H9 (cell line): Measurements from ENCODE around the gene TLCD3A. TPM values are rescaled to one million over a fixed set of nuclear protein-coding genes. Genes with fewer than 3 reads are reported as not detected.
"Not testable (repeated sequence)": the region's sequence is repeated elsewhere in the genome, so short reads cannot be mapped to it uniquely, and the experiment has no call there.

Experiments used
- DNase-seq: peaks from one replicate; pipeline ENCODE4 v3.0.0-alpha.2; 2017
- H2AFZ ChIP-seq: one replicate; pipeline ENCODE4 v1.6.1; 2013; ENCODE audit warnings: mild to moderate bottlenecking, low read length, control low read depth, moderate library complexity
- H2AK5ac ChIP-seq: 2 replicates; pipeline ENCODE4 v1.6.1; 2013; ENCODE audit warnings: low read length, control low read depth, mixed read lengths; ENCODE audit not compliant: insufficient read length
- H2BK120ac ChIP-seq: one replicate; pipeline ENCODE4 v1.6.1; 2013; ENCODE audit warnings: low read depth, mild to moderate bottlenecking, low read length, control low read depth, inconsistent platforms; ENCODE audit not compliant: poor library complexity, severe bottlenecking
- H2BK12ac ChIP-seq: 2 replicates; pipeline ENCODE4 v1.6.1; 2013; ENCODE audit warnings: low read length, control low read depth, mixed read lengths, low read depth; ENCODE audit not compliant: insufficient read length
- H2BK15ac ChIP-seq: 2 replicates; pipeline ENCODE4 v1.6.1; 2013; ENCODE audit warnings: low read depth, low read length, control low read depth
- H2BK20ac ChIP-seq: one replicate; pipeline ENCODE4 v1.6.1; 2013; ENCODE audit warnings: low read depth, mild to moderate bottlenecking, low read length, control low read depth, inconsistent platforms; ENCODE audit not compliant: poor library complexity, severe bottlenecking
- H2BK5ac ChIP-seq: 2 replicates; pipeline ENCODE4 v1.6.1; 2013; ENCODE audit warnings: low read length, control low read depth, mixed read lengths; ENCODE audit not compliant: insufficient read length
- H3K14ac ChIP-seq: 2 replicates; pipeline ENCODE4 v1.6.1; 2013; ENCODE audit warnings: low read length, control low read depth; ENCODE audit not compliant: insufficient read depth
- H3K18ac ChIP-seq: 2 replicates; pipeline ENCODE4 v1.6.1; 2013; ENCODE audit warnings: low read depth, mild to moderate bottlenecking, mixed read lengths, low read length, control low read depth; ENCODE audit not compliant: insufficient read length
- H3K23ac ChIP-seq: 2 replicates; pipeline ENCODE4 v1.6.1; 2013; ENCODE audit warnings: low read length, control low read depth, mixed read lengths, low read depth; ENCODE audit not compliant: insufficient read length
- H3K23me2 ChIP-seq: 2 replicates; pipeline ENCODE4 v1.6.1; 2013; ENCODE audit warnings: low read depth, mild to moderate bottlenecking, mixed read lengths, low read length, control low read depth; ENCODE audit not compliant: insufficient read length, poor library complexity, severe bottlenecking
- H3K27ac ChIP-seq: 2 replicates; pipeline ENCODE4 v1.5.1; 2013; ENCODE audit warnings: low read length, control low read depth, mixed read lengths, low read depth; ENCODE audit not compliant: insufficient read length
- H3K27me3 ChIP-seq: 2 replicates; pipeline ENCODE4 v1.6.1; 2013; ENCODE audit warnings: low read length, control low read depth, inconsistent platforms; ENCODE audit not compliant: insufficient read depth
- H3K4ac ChIP-seq: 2 replicates; pipeline ENCODE4 v1.6.1; 2013; ENCODE audit warnings: low read depth, mild to moderate bottlenecking, control low read depth, inconsistent platforms, low read length, moderate library complexity
- H3K4me1 ChIP-seq: 2 replicates; pipeline ENCODE4 v1.6.1; 2013; ENCODE audit warnings: low read length, control low read depth, inconsistent platforms; ENCODE audit not compliant: insufficient read depth
- H3K4me2 ChIP-seq: 2 replicates; pipeline ENCODE4 v1.6.1; 2013; ENCODE audit warnings: low read length, control low read depth, mixed read lengths; ENCODE audit not compliant: insufficient read length, insufficient read depth
- H3K56ac ChIP-seq: 2 replicates; pipeline ENCODE4 v1.6.1; 2013; ENCODE audit warnings: low read depth, mild to moderate bottlenecking, mixed read lengths, low read length, control low read depth; ENCODE audit not compliant: insufficient read length
- H3K79me1 ChIP-seq: 2 replicates; pipeline ENCODE4 v1.6.1; 2013; ENCODE audit warnings: low read depth, mild to moderate bottlenecking, moderate library complexity, low read length, control low read depth, inconsistent platforms; ENCODE audit not compliant: insufficient read depth, poor library complexity, severe bottlenecking
- H3K79me2 ChIP-seq: 2 replicates; pipeline ENCODE4 v1.6.1; 2013; ENCODE audit warnings: low read length, control low read depth, inconsistent platforms; ENCODE audit not compliant: insufficient read depth
- H3K9ac ChIP-seq: 2 replicates; pipeline ENCODE4 v1.6.1; 2013; ENCODE audit warnings: low read length, control low read depth, mixed read lengths; ENCODE audit not compliant: insufficient read length; ENCODE audit errors: extremely low read depth
- H3K9me3 ChIP-seq: one replicate; pipeline ENCODE4 v1.6.1; 2013; ENCODE audit warnings: low read depth, low read length, inconsistent platforms; ENCODE audit not compliant: control insufficient read depth
- H3T11ph ChIP-seq: one replicate; pipeline ENCODE4 v1.6.1; 2013; ENCODE audit warnings: mild to moderate bottlenecking, low read length, control low read depth, inconsistent platforms
- H4K20me1 ChIP-seq: one replicate; pipeline ENCODE4 v1.6.1; 2013; ENCODE audit not compliant: control insufficient read depth, insufficient read length, insufficient read depth
- H4K5ac ChIP-seq: 2 replicates; pipeline ENCODE4 v1.6.1; 2013; ENCODE audit warnings: low read depth, mild to moderate bottlenecking, mixed read lengths, low read length, control low read depth; ENCODE audit not compliant: insufficient read length
- H4K8ac ChIP-seq: replicated peaks from 2 replicates; pipeline ENCODE4 v1.6.1; 2013; ENCODE audit warnings: low read length, control low read depth, mixed read lengths, low read depth; ENCODE audit not compliant: insufficient read length
- H4K91ac ChIP-seq: 2 replicates; pipeline ENCODE4 v1.6.1; 2013; ENCODE audit warnings: low read depth, mild to moderate bottlenecking, moderate library complexity, mixed read lengths, low read length, control low read depth; ENCODE audit not compliant: insufficient read length
- H3K27ac Mint-ChIP-seq, 3 experiments: 2 replicates in 2 of 3; 3 replicates in 1 of 3; pipeline ENCODE4 v1.8.0; 2020 to 2021; ENCODE audit warnings: mixed read lengths in 3 of 3, mild to moderate bottlenecking in 1 of 3, moderate library complexity in 1 of 3
- H3K27me3 Mint-ChIP-seq: 2 replicates; pipeline ENCODE4 v1.8.0; 2021; ENCODE audit warnings: low read depth, mild to moderate bottlenecking, moderate library complexity, mixed read lengths
- H3K36me3 Mint-ChIP-seq, 3 experiments: 2 replicates in 2 of 3; 3 replicates in 1 of 3; pipeline ENCODE4 v1.8.0; 2020 to 2021; ENCODE audit warnings: low read depth in 3 of 3, mixed read lengths in 3 of 3; ENCODE audit not compliant: insufficient read depth in 1 of 3
- H3K4me1 Mint-ChIP-seq, 2 experiments: 2 replicates each; pipeline ENCODE4 v1.8.0; 2020; ENCODE audit warnings: mixed read lengths in 2 of 2
- H3K4me3 Mint-ChIP-seq, 2 experiments: 2 replicates in 1 of 2; 3 replicates in 1 of 2; pipeline ENCODE4 v1.8.0; 2020 to 2021; ENCODE audit warnings: mild to moderate bottlenecking in 2 of 2, mixed read lengths in 2 of 2, moderate library complexity in 1 of 2
- H3K9me3 Mint-ChIP-seq, 2 experiments: 2 replicates in 1 of 2; 3 replicates in 1 of 2; pipeline ENCODE4 v1.8.0; 2020; ENCODE audit warnings: mild to moderate bottlenecking in 2 of 2, mixed read lengths in 2 of 2, moderate library complexity in 1 of 2
- CTCF ChIP-seq: fragments of 200-600 bp; sonication (generic); conservative IDR thresholded peaks from 3 replicates; pipeline ENCODE4 v1.8.0; 2021; ENCODE audit warnings: antibody characterized with exemption, mild to moderate bottlenecking
- WGBS: extraction: QIAGEN DNeasy Blood & Tissue Kit; methylation state at CpG from one replicate; pipeline ENCODE4 v1.1.7; 2013; ENCODE audit warnings: missing lambda C conversion rate, low lambda C conversion rate, mixed read lengths; ENCODE audit not compliant: insufficient read length; ENCODE audit errors: extremely low coverage; 5-methylcytosine and 5-hydroxymethylcytosine counted together
- total RNA-seq: library from RNA; stranded (reverse); gene quantifications from 2 replicates; pipeline ENCODE4 v1.2.1, GENCODE V29; 2021

Gene TLCD3A
- total RNA-seq, 1 experiment from 2014 or later: 29.6 TPM

- H3K9me3 Mint-ChIP-seq: no peaks in the 10 kb centered on the region; a peak in 1 of 5 replicates
- H4K5ac ChIP-seq: no peak overlapping the region
- no peak overlapping the region for H3K56ac ChIP-seq
- TF ChIP-seq CTCF: no peak
- no peaks in the 10 kb centered on the region for H3K27me3 ChIP-seq
- H4K91ac ChIP-seq: no peak overlapping the region
- no peak overlapping the region for H3T11ph ChIP-seq
- H3K27ac Mint-ChIP-seq: no peak overlapping the region
- peaks cover 9 to 42% (median 35%) of the 10 kb centered on the region in 3 experiments for H3K36me3 Mint-ChIP-seq
- H2AK5ac ChIP-seq: no peak overlapping the region
- no peak overlapping the region for H3K4ac ChIP-seq
- H4K20me1 ChIP-seq: no peaks in the 10 kb centered on the region
- H2BK5ac ChIP-seq: no peak overlapping the region
- H2BK20ac ChIP-seq: no peak overlapping the region
- no peak overlapping the region for H2BK12ac ChIP-seq
- no peak overlapping the region for H3K18ac ChIP-seq
- WGBS: no CpG with 5 or more reads among the region's 3 CpGs
- no peak overlapping the region for H2BK120ac ChIP-seq
- H4K8ac ChIP-seq: no peak overlapping the region
- H3K27me3 Mint-ChIP-seq: no peaks in the 10 kb centered on the region
- H2AFZ ChIP-seq: no peak overlapping the region
- no peak overlapping the region for H3K9ac ChIP-seq
- peaks cover 12% of the 10 kb centered on the region for H3K79me1 ChIP-seq
- H3K4me2 ChIP-seq: no peak overlapping the region
- H2BK15ac ChIP-seq: no peak overlapping the region
- H3K4me1 ChIP-seq: peaks cover 2% of the 10 kb centered on the region
- no peak overlapping the region for H3K27ac ChIP-seq
- H3K4me1 Mint-ChIP-seq: peaks cover 12 to 22% of the 10 kb centered on the region in 2 experiments
- DNase-seq: no peak
- peaks cover 13% of the 10 kb centered on the region for H3K23me2 ChIP-seq
- no peak overlapping the region for H3K14ac ChIP-seq
- H3K23ac ChIP-seq: no peak overlapping the region
- H3K79me2 ChIP-seq: peaks cover 18% of the 10 kb centered on the region; the same call in 1 of the 2 replicates
- no peaks in the 10 kb centered on the region for H3K9me3 ChIP-seq
- peak overlapping the region; percentile 2 to 97; a peak in 4 of 5 replicates for H3K4me3 Mint-ChIP-seq
These were observed 51.7 kb downstream of the TLCD3A start for GRCh38 chr17:784143-784542.

- Mint-ChIP-seq H3K36me3 (peaks cover 11 to 46% (median 44%) of the 10 kb centered on the region in 3 experiments; a peak in 6 of 7 replicates), H3K4me1 (peaks cover 12 to 28% of the 10 kb centered on the region in 2 experiments), H3K27ac (peak overlapping the region in 1 of 3 experiments; percentile 62; a peak in 1 of 7 replicates)
- not testable (repeated sequence) for H2BK20ac ChIP-seq, H3K27me3 Mint-ChIP-seq, H4K91ac ChIP-seq, H3K23ac ChIP-seq, H3K4me1 ChIP-seq, H3K9me3 ChIP-seq, H3K9me3 Mint-ChIP-seq, H2BK120ac ChIP-seq, H3K27me3 ChIP-seq, H4K5ac ChIP-seq, H2BK15ac ChIP-seq, H3K56ac ChIP-seq, H3K14ac ChIP-seq, H4K20me1 ChIP-seq, H3K9ac ChIP-seq, H3T11ph ChIP-seq, H2AFZ ChIP-seq, H2AK5ac ChIP-seq, DNase-seq, H4K8ac ChIP-seq, H2BK12ac ChIP-seq, H2BK5ac ChIP-seq, H3K4me3 Mint-ChIP-seq, H3K27ac ChIP-seq, H3K79me1 ChIP-seq, H3K4ac ChIP-seq, H3K4me2 ChIP-seq, H3K18ac ChIP-seq
- H3K23me2 ChIP-seq: peaks cover 13% of the 10 kb centered on the region
- no CpG with 5 or more reads among the region's 7 CpGs for WGBS
- peaks cover 18% of the 10 kb centered on the region; the same call in 1 of the 2 replicates for H3K79me2 ChIP-seq
These were observed 53.5 kb downstream of the TLCD3A start for GRCh38 chr17:785901-786300.
